Keratinocyte (primary cell): ENCODE results near the gene DAGLA. TPM values are rescaled to one million over a fixed set of nuclear protein-coding genes. Genes with fewer than 3 reads are reported as not detected.

Experiments
- DNase-seq: peaks from one replicate; pipeline ENCODE4 v3.0.0-alpha.2; 2011; ENCODE audit warnings: low read depth, missing footprints, low spot score
- FAIRE-seq: peaks from 2 replicates; lab custom pipeline; 2011; peaks lifted over from hg19 to GRCh38; lab: Jason Lieb, UNC
- H2AFZ ChIP-seq: 2 replicates; pipeline ENCODE4 v1.6.0; 2012; ENCODE audit warnings: low read length, control low read depth, inconsistent platforms; ENCODE audit not compliant: control insufficient read depth
- H3K27ac ChIP-seq: 2 replicates; pipeline ENCODE4 v1.5.1; 2011; ENCODE audit warnings: low read length; ENCODE audit not compliant: control insufficient read depth, insufficient read depth
- H3K27me3 ChIP-seq: 3 replicates; pipeline ENCODE4 v1.6.0; 2011; ENCODE audit warnings: low read length; ENCODE audit not compliant: control insufficient read depth, insufficient read depth; ENCODE audit errors: extremely low read depth
- H3K36me3 ChIP-seq, 2 experiments: 2 replicates in 1 of 2; 3 replicates in 1 of 2; pipeline ENCODE4 v1.5.1; 2011; ENCODE audit warnings: low read length in 2 of 2, mild to moderate bottlenecking in 1 of 2; ENCODE audit not compliant: control insufficient read depth in 2 of 2, insufficient read depth in 2 of 2; ENCODE audit errors: extremely low read depth in 1 of 2
- H3K4me1 ChIP-seq: 3 replicates; pipeline ENCODE4 v1.5.1; 2011; ENCODE audit warnings: low read length; ENCODE audit not compliant: control insufficient read depth, insufficient read depth; ENCODE audit errors: extremely low read depth
- H3K4me2 ChIP-seq: 3 replicates; pipeline ENCODE4 v1.6.0; 2011; ENCODE audit warnings: low read depth, low read length; ENCODE audit not compliant: control insufficient read depth, insufficient read depth; ENCODE audit errors: extremely low read depth
- H3K4me3 ChIP-seq, 3 experiments: fragments of 200-600 bp in 1 of 3; sonication (generic) in 1 of 3; 2 replicates in 2 of 3; 3 replicates in 1 of 3; pipeline ENCODE4 v1.5.1; 2011 to 2016; ENCODE audit warnings: low read length in 3 of 3, mild to moderate bottlenecking in 3 of 3, control low read depth in 2 of 3, inconsistent platforms in 1 of 3, low read depth in 1 of 3, mixed read lengths in 1 of 3, mixed run types in 1 of 3, moderate library complexity in 1 of 3; ENCODE audit not compliant: control insufficient read depth in 2 of 3, insufficient read depth in 2 of 3; ENCODE audit errors: extremely low read depth in 1 of 3
- H3K79me2 ChIP-seq: 2 replicates; pipeline ENCODE4 v1.6.0; 2012; ENCODE audit warnings: low read length; ENCODE audit not compliant: control insufficient read depth, insufficient read depth
- H3K9ac ChIP-seq: 3 replicates; pipeline ENCODE4 v1.6.0; 2011; ENCODE audit warnings: low read length; ENCODE audit not compliant: control insufficient read depth, insufficient read depth; ENCODE audit errors: extremely low read depth
- H3K9me1 ChIP-seq: 3 replicates; pipeline ENCODE4 v1.6.0; 2011; ENCODE audit warnings: low read length; ENCODE audit not compliant: control insufficient read depth, insufficient read depth; ENCODE audit errors: extremely low read depth
- H3K9me3 ChIP-seq: 2 replicates; pipeline ENCODE4 v1.5.1; 2012; ENCODE audit warnings: low read depth, low read length; ENCODE audit not compliant: control insufficient read depth
- H4K20me1 ChIP-seq: 3 replicates; pipeline ENCODE4 v1.6.0; 2011; ENCODE audit warnings: low read length; ENCODE audit not compliant: control insufficient read depth, insufficient read depth; ENCODE audit errors: extremely low read depth
- CTCF ChIP-seq, 3 experiments: IDR thresholded peaks in 1 of 3; conservative IDR thresholded peaks in 1 of 3; optimal IDR thresholded peaks in 1 of 3; 2 replicates in 2 of 3; 3 replicates in 1 of 3; pipeline versions ENCODE3 to v1.5.1; 2011; ENCODE audit warnings: low read length in 3 of 3, mild to moderate bottlenecking in 3 of 3, moderate library complexity in 2 of 3, control low read depth in 1 of 3, inconsistent platforms in 1 of 3; ENCODE audit not compliant: insufficient read depth in 2 of 3; ENCODE audit errors: extremely low read depth in 1 of 3
- EZH2 ChIP-seq: IDR thresholded peaks from one replicate; pipeline ENCODE4 v1.6.1; 2012; ENCODE audit warnings: inconsistent platforms, mild to moderate bottlenecking, low read length, moderate library complexity
- dilution Hi-C: fragments of 300-500 bp; cut with MboI; formaldehyde crosslinking; loops from one replicate; pipeline ENCODE4 v1.7.0; 2020; ENCODE audit warnings: low sequenced_read_pairs; ENCODE audit not compliant: extremely low pct_ligation_motif_present
- polyA plus RNA-seq, 5 experiments: library from polyadenylated mRNA; depleted of rRNA in 3 of 5; stranded (reverse) in 3 of 5; stranded (forward) in 1 of 5; unstranded in 1 of 5; fragments of >200 nt; gene quantifications; 1 replicate in 1 of 5; 2 replicates in 3 of 5; 3 replicates in 1 of 5; pipeline versions ENCODE4 v1.2.1 to v1.2.3, GENCODE V29; 2011 to 2012; ENCODE audit warnings: missing spikeins in 2 of 5, low read depth in 1 of 5, low replicate concordance in 1 of 5

The DAGLA gene
- polyA plus RNA-seq, 1 donor (not counting 4 experiments of a cell fraction or from before 2014, with no cell fraction given): 0.03 TPM

GRCh38 chr11:61718046-61718531, 37.9 kb downstream of the DAGLA start:
- H3K9me1 ChIP-seq: no peaks in the 10 kb centered on the region
- TF ChIP-seq CTCF (optimal IDR thresholded peaks at IDR 0.05 in 1 of 3, IDR thresholded peaks at IDR 0.05 in 1 of 3, conservative IDR thresholded peaks at IDR 0.05 in 1 of 3; ENCODE audit: extremely low read depth in 1 of 3, insufficient read depth in 2 of 3, low read length in 3 of 3) (no peak), EZH2 (no peak)
- FAIRE-seq (no peak), DNase-seq (no peak)
- H3K4me2 ChIP-seq: no peak overlapping the region
- no peaks in the 10 kb centered on the region for H3K79me2 ChIP-seq
- H3K9ac ChIP-seq: no peak overlapping the region
- H4K20me1 ChIP-seq: no peaks in the 10 kb centered on the region
- no peak overlapping the region for H2AFZ ChIP-seq
- H3K4me1 ChIP-seq: no peaks in the 10 kb centered on the region
- H3K4me3 ChIP-seq: no peak overlapping the region
- no peak overlapping the region for H3K27ac ChIP-seq
- H3K27me3 ChIP-seq: peaks cover 68% of the 10 kb centered on the region
- no peaks in the 10 kb centered on the region for H3K9me3 ChIP-seq
- no peaks in the 10 kb centered on the region for H3K36me3 ChIP-seq
- dilution Hi-C loops: no loop called here

GRCh38 chr11:61718621-61719302, 38.6 kb downstream of the DAGLA start:
- dilution Hi-C loops: no loop called here
- TF ChIP-seq CTCF (optimal IDR thresholded peaks at IDR 0.05 in 1 of 3, IDR thresholded peaks at IDR 0.05 in 1 of 3, conservative IDR thresholded peaks at IDR 0.05 in 1 of 3; ENCODE audit: extremely low read depth in 1 of 3, insufficient read depth in 2 of 3, low read length in 3 of 3) (no peak), EZH2 (no peak)
- no peak overlapping the region for H3K4me3 ChIP-seq
- FAIRE-seq: no peak
- H3K9ac ChIP-seq: no peak overlapping the region
- peaks cover 62% of the 10 kb centered on the region for H3K27me3 ChIP-seq
- H3K27ac ChIP-seq: no peak overlapping the region
- H3K9me3 ChIP-seq: no peaks in the 10 kb centered on the region
- no peaks in the 10 kb centered on the region for H3K4me1 ChIP-seq
- no peaks in the 10 kb centered on the region for H3K36me3 ChIP-seq
- no peaks in the 10 kb centered on the region for H4K20me1 ChIP-seq
- no peak overlapping the region for H2AFZ ChIP-seq
- no peaks in the 10 kb centered on the region for H3K79me2 ChIP-seq
- H3K4me2 ChIP-seq: no peak overlapping the region
- DNase-seq: no peak
- no peaks in the 10 kb centered on the region for H3K9me1 ChIP-seq
